KOPT-K1 (cell line): Measurements from ENCODE around the gene KCNT2.
"Not testable (repeated sequence)": the region's sequence is repeated elsewhere in the genome, so short reads cannot be mapped to it uniquely, and the experiment has no call there.

Experiments used
- H3K27ac ChIP-seq: fragments of 200-600 bp; sonication (generic); 2 replicates; pipeline ENCODE4 v1.5.1; 2016; ENCODE audit warnings: antibody characterized with exemption, mild to moderate bottlenecking, low read depth, low read length; ENCODE audit not compliant: poor library complexity, severe bottlenecking
- H3K36me3 ChIP-seq: fragments of 200-600 bp; sonication (generic); 2 replicates; pipeline ENCODE4 v1.5.1; 2017; ENCODE audit warnings: antibody characterized with exemption, mild to moderate bottlenecking, low read length, moderate library complexity; ENCODE audit not compliant: insufficient read depth
- H3K9me3 ChIP-seq: fragments of 200-600 bp; sonication (generic); 2 replicates; pipeline ENCODE4 v1.5.1; 2017; ENCODE audit warnings: antibody characterized with exemption, low read length, mild to moderate bottlenecking; ENCODE audit not compliant: insufficient read depth, poor library complexity, severe bottlenecking

Gene KCNT2

DNA sequence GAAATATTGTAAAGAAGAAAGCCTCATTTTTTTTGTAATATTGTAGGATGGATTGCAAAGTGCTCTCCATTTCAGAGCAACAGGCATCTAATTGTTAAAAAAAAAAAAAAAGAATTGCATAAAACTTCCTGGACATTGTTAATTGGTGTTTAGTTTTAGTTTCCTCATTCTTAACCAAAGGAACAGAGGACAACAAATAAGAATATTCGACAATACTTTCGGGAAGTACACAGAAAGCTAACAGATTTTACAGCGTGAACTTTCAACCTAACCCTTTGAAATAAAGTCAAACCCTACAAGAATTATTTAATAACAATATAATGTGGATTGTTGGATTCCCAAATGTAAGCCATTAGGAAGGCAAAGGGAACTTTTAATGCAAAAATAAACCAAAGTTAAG, 284.4 kb downstream of the KCNT2 start:
- no peak overlapping the region for H3K27ac ChIP-seq
- no peaks in the 10 kb centered on the region for H3K9me3 ChIP-seq
- H3K36me3 ChIP-seq: no peaks in the 10 kb centered on the region

DNA sequence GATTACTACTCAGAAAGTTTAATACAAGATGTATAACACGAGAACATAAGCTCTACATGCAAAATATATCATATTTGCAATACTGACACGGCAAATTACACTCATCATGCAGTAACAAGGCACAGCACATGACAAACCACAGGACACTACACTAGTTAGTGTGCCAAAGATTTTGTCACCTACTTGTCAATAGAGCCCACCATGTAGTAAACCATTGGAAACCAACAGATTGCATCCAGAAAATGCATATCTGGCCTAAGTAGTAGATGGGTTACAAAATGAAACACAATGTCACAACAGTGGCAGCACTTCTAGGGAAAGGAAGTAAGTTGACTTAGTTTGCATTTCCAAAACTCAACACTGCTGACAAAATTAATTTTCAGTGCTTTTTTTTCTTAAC, 288.9 kb downstream of the KCNT2 start:
- no peak overlapping the region for H3K27ac ChIP-seq
- no peaks in the 10 kb centered on the region for H3K9me3 ChIP-seq
- H3K36me3 ChIP-seq: no peaks in the 10 kb centered on the region

DNA sequence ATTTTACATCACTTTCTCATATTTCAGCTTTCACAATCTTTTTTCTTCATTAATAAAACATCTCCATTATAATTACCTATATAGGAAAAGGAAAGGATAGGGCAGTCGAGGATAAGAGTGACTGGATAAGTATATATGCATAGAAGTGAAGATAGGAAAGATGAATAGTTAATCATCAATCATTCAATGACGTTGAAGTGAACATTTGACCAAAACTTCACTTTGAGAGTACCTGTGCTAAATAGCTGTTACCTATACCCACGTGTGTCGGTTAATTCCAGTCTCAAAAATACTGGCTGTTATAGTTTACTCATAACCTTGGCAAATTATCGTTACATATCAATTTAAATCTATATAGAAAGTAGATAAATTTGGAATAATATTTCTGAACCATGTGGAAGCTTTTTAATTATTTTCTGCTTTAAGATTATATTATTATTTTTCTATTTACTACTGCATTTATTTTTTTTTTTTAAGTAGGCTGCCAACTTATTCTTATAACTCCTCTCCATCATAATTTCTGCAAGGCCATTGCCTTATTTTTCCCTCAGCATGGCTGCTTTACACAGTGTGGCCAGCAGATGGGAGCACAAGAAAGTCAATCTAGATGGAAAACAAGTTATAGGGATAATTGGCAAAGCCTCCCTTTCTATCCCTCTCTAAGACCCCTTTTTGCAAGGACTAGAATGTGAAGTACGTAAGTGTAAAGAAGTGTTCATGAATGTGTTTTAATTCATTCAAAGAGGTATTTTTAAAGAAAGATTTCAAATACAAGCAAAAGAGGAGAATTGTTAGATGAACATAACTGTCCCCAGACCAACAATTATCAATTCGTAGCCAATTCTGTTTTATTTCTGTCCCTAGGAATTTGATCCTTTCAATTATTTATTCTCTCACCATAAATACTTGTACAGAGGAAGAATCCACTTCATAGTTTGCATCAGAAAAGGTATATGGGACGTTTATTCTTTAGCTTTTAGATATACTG, 290.4 kb downstream of the KCNT2 start:
- Histone ChIP-seq H3K36me3 (no peaks in the 10 kb centered on the region), H3K27ac (no peak overlapping the region), H3K9me3 (no peaks in the 10 kb centered on the region)

DNA sequence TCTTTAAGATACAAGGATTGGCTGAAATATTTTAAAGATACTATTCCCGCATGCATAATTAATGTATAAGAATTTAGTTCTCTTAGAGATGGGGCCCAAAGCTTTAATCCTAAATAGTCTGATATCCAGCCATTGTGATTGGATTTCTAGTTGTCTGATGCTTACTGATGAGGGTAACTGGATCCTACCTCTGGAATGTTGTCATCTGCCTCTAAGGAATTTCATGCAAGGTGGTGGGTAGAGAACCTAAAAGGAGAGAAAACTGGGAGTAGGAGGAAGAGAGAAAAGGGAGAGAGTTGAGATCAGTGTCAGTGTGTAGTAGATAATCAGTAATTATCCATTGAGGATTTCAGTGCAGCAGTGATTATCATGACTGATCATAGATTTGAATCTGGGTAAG, 295.5 kb downstream of the KCNT2 start:
- Histone ChIP-seq H3K36me3 (no peaks in the 10 kb centered on the region), H3K27ac (no peak overlapping the region), H3K9me3 (no peaks in the 10 kb centered on the region)

DNA sequence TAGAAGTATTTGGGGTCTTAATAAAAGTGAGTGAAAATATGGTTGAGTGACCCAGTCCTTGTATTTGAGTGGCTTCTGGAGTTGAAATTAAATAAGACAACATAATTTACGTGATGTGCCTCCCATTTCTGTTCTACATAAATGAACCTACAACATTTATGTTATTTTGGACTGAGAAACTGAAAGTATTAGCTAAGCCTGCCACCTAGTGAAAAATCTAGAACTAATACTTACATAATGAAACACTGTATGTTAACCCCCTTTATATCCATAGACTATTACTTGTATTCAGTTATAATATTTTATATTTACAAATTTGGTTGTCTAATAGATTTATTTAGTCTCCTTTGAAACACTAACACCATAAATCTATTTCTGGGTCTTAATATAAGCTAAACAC, 298.9 kb downstream of the KCNT2 start:
- H3K36me3 ChIP-seq: no peaks in the 10 kb centered on the region
- H3K9me3 ChIP-seq: no peaks in the 10 kb centered on the region
- H3K27ac ChIP-seq: no peak overlapping the region

DNA sequence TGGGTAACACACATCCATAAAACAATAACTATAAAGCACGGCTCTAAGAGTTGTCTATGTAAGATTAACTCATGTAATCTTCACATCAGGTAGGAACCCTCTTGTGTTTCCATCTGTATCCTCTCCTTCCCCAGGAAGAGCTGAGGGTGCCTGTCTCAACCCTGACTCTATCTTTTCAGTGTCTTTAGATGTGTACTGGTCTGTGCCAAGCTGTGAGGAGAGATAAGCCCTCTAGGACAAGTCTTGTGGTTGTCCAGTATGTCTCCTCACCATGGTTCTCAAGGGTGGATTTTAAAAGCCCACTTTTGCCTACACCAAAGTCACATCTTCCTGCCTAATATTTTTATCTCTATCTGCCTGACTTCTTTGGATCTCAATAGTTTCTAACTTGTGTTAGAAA, 300.1 kb downstream of the KCNT2 start:
- Histone ChIP-seq H3K36me3 (no peaks in the 10 kb centered on the region), H3K27ac (no peak overlapping the region), H3K9me3 (no peaks in the 10 kb centered on the region)

DNA sequence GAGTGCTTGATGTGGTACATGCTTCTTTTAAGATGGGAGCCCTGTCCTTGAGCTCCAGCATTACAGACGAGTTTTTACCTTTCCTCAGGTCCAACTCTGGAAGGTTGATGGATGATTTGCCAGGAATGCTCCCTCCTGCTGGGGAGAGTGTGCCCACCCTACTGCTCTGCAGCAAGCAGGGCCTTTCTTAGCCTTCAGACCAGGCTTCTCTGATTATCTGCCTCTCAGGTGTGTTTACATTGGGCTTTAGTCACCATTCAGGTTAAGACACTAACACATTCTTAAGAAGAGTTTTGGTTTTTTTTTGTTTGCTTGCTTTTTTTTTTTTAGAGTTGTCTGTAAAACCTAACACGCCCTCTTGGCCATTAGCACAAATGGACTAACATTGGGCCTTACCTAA, 301.8 kb downstream of the KCNT2 start:
- H3K9me3 ChIP-seq: no peaks in the 10 kb centered on the region
- H3K27ac ChIP-seq: no peak overlapping the region
- no peaks in the 10 kb centered on the region for H3K36me3 ChIP-seq

DNA sequence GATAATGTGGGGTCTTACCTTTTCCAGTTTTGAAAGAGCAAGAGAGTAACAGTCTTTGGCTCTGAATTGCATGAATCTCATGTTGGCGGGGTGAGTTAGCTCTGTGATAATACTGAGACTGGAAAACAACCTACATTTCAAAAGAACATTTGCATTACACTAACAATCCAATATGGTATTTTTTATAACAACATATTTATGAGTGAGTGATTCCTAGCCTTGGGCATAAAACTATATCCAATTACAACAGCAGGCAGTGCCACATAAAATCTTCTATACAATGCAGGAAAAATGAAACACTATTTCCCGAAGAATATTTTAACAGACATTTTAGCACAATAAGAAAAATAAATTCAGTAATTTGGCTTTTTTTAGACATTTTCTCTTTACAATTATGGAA, 303.0 kb downstream of the KCNT2 start:
- H3K9me3 ChIP-seq: no peaks in the 10 kb centered on the region
- H3K36me3 ChIP-seq: no peaks in the 10 kb centered on the region

DNA sequence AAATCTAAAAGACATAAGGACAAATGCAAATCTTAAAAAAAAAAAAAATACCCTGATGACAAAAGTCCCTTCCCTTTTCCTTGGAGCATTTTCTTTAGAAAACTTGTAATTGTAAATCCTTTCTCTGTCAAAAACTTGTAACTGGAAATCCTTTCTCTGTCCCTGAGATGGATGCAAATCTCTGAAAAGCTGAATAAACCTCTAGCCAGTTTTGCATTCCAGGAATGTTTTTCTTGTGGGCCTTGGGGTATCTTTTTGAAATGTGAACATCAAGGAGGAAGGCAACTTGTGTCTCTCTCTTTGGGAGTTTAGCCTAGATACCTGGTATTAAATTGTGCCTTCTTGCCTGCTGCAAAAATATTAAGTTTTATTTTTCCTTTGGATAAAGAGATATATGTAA, 305.3 kb downstream of the KCNT2 start:
- Histone ChIP-seq H3K36me3 (no peaks in the 10 kb centered on the region), H3K27ac (no peak overlapping the region), H3K9me3 (no peaks in the 10 kb centered on the region)

More for the DNA sequence above, 303.0 kb downstream of the KCNT2 start:
- no peak overlapping the region for H3K27ac ChIP-seq

DNA sequence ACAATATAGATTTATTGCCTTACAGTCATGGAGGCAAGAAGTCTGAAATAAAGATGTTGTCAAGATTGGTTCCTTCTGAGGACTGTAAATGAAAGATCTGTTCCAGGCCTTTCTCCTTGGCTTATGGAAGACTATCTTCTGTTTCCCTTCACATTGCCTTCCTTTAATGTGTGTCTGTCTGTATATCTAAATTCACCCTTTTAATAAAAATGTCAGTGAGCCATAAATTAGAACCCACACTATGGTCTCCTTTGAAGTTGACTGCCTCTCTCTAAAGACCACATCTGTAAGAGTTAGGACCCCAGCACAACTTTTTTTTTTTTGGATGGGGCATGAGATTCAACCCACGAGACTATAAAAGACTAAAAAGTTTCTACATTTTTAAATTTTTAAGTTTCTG, 305.8 kb downstream of the KCNT2 start:
- H3K9me3 ChIP-seq: no peaks in the 10 kb centered on the region
- no peak overlapping the region for H3K27ac ChIP-seq
- no peaks in the 10 kb centered on the region for H3K36me3 ChIP-seq

DNA sequence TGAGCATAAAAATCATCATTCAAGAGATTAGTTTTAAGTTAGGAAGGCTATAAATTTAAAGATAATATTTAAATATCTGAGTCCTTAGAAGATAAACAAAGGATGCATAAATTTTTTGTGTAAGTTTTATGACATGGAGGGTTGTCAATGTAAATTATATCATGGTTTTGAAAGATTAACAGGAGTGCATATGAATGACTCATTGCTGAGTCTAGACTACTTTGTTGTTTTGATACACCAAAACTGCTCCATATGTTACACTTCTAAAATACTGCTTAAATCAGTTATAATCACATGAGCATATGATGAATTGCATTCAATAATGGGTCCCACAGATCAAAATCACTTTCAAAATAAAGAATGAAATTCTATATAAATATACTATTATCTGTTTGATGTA, 312.5 kb downstream of the KCNT2 start:
- H3K27ac ChIP-seq: no peak overlapping the region
- H3K9me3 ChIP-seq: no peaks in the 10 kb centered on the region
- no peaks in the 10 kb centered on the region for H3K36me3 ChIP-seq

DNA sequence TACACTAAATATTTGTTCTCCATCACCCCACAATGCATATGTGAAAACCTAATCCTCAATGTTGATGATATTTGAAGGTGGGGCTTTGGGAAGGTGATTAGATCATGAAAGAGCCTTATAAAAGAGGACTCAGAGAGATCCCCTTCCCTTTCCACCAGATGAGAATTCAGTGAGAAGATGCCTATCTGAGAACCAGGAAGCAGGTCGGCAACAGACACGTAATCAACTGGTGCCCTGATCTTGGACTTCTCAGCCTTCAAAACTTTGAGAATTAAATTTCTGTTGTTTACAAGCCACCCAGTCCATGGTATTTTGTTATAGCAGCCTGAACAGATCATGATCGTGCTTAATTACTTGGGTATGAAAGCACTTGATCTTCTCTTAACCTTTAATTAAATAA, 329.4 kb downstream of the KCNT2 start:
- no peaks in the 10 kb centered on the region for H3K36me3 ChIP-seq
- no peak overlapping the region for H3K27ac ChIP-seq
- no peaks in the 10 kb centered on the region for H3K9me3 ChIP-seq

DNA sequence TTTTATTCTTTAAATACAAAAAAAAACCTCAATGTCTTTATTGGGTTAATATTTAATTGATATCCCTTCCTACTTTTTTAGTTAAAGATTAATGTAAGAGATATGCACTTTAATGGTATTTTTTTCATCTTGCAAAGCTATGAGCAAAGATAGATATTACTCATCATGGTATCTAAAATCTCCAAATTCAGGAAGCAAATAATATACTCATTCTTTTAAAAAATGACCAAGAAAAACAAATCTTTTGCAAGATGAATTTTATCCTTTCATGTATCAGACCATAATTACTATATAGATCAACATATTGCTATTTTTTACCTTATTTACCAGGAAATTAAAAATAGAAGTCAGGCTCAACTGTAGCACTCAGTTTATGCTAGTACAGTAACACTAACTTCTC, 330.4 kb downstream of the KCNT2 start:
- no peaks in the 10 kb centered on the region for H3K9me3 ChIP-seq
- H3K36me3 ChIP-seq: no peaks in the 10 kb centered on the region
- H3K27ac ChIP-seq: no peak overlapping the region

DNA sequence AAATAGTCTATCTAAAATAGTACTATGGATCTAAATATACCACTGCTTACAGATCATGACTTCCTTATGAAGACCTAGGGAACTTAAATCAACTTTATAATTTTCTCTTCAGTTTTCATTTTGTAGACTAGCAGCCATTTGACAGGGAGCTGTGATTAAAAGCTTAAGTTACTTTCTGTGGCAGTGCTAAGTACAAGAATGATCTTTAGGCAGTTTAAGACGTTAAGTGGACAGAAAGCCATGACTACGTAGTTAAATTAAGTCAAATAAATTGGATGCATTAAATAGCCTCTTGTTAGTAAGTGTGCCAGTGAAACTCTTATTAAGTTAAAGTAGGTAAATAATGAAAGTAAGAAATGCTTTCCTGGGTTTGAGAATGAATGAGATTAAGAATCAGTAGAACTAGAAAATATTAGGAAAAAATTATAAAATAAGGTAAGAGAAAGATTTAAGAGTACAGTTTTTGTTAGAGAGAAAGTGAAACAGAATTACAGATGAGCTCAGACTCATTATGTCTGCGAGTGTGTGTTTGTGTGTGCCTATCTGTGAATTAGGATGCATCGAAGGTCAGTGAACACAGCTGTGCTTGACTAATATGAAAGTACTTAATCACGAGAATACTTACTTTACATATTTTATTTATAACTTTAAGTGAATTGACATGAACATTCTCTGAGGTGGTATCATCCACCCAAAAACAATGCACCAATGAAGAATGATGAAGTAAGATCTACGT, 336.9 kb downstream of the KCNT2 start:
- no peak overlapping the region for H3K27ac ChIP-seq
- H3K36me3 ChIP-seq: no peaks in the 10 kb centered on the region
- no peaks in the 10 kb centered on the region for H3K9me3 ChIP-seq

DNA sequence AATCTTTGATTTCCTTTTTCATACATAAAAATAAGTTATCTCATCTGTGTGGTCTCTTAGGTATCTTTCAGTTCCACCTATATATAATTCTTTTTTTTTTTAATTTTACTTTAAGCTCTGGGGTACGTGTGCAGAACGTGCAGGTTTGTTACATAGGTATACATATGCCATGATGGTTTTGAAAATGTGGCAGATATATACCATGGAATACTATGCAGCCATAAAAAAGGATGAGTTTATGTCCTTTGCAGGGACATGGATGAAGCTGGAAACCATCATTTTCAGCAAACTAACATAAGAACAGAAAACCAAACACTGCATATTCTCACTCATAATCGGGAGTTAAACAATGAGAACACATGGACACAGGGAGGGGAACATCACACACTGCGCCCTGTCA, 345.2 kb downstream of the KCNT2 start:
- not testable (repeated sequence) for H3K9me3 ChIP-seq, H3K27ac ChIP-seq, H3K36me3 ChIP-seq
